A673 (cell line): Measurements from ENCODE around the gene HTR6.

Experiments
- CTCF ChIP-seq: fragments of 300-800, 200-600 bp; sonication (generic); conservative IDR thresholded peaks from 2 replicates; pipeline ENCODE4 v1.5.1; 2017; ENCODE audit warnings: low read depth, mild to moderate bottlenecking, antibody characterized with exemption, low read length, moderate library complexity, mixed read lengths
- EZH2 ChIP-seq: fragments of 200-600 bp; sonication (generic); IDR thresholded peaks from 2 replicates; pipeline ENCODE4 v1.6.1; 2017; ENCODE audit warnings: borderline replicate concordance, low read depth, mild to moderate bottlenecking, mixed read lengths, antibody characterized with exemption, low read length; ENCODE audit not compliant: poor library complexity, severe bottlenecking

GRCh38 chr1:19656780-19657466 lies 7.8 kb upstream of the HTR6 start:
- no peak for TF ChIP-seq EZH2
- TF ChIP-seq CTCF: no peak
